RPMI8226 (cell line): ENCODE data around the gene TMEM119.

Experiments used
- DNase-seq: peaks from one replicate; pipeline ENCODE4 v3.0.0-alpha.2; 2015

TMEM119 gene

DNA sequence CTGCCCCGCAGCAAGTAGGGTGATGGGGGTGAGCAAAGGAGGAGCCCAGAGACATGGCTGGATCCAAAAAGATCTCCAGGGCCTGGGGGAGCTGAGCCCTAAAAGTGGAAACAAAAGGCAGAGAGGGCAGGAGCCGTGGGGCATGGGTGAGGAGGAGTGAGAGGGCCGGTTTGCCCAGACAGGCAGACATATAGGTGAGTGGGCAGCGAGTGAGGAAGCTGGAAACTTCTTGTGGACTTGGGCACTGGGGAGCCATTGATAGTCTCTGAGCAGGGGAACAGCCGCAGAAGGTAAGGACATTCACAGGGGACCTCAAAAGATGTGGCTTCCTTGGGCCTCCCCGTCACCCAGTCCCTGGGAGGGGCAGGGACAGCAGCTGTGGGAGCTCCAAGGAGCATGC is 16.8 kb upstream of the TMEM119 start:
- DNase-seq, result no peak

DNA sequence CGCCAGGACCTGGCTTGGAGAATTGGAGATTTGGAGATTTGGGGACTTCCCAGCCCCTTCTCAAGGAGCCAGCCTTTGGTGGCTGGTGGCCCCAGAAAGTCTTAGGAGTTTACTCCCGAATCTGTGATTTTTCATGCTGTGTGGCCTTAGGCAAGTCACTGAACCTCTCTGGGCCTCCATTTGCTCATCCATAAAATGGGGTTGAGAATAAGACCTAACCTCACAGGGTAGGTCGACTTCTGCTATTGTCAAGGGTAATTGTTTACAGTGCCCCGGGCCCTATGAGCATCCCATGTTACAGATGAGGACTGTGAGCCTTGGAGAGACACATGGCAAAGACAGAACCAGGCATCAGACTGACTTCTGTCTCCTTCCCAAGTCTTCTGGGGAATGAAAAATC is 16.2 kb upstream of the TMEM119 start:
- DNase-seq, result no peak

DNA sequence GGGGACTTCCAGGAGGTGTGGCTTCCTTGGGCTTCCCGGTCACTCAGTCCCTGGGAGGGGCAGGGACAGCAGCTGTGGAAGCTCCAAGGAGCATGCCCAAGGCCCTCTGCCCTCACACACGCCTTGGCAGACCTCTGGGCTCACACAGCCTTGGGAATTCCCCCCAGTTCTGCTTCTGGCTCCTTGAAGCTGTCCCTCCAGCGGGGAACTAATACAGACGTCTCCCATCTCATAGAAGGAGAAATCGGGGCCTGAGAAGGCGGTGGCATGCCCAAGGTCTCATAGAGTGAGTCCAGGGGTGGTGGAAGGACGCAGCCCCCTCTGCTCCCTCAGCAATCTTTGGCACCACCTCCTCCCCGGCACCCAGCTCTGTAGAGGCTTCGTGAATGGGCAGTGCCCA is 15.7 kb upstream of the TMEM119 start:
- no peak for DNase-seq

DNA sequence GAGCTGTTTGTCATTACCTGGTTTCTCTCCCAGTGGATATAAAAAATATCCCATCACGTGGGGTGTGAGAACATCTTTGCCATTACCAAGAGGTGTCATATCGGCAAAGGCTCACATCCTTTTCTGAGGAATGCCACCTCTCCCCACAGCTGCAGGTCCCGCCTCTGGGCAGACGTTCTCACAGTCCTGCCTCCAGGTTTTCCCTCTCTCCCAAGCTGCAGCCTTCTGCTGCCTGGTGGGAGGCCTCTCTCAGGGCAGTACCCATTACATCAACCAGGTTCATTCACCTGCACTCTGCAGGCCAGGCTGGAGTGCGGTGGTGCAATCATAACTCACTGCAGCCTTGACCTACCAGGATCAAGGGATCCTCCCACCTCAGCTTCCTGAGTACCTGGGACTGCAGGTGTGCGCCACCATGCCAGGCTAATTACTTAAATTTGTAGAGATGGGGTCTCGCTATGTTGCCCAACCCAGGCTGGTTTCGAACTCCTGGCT is 15.0 kb upstream of the TMEM119 start:
- DNase-seq, result no peak

DNA sequence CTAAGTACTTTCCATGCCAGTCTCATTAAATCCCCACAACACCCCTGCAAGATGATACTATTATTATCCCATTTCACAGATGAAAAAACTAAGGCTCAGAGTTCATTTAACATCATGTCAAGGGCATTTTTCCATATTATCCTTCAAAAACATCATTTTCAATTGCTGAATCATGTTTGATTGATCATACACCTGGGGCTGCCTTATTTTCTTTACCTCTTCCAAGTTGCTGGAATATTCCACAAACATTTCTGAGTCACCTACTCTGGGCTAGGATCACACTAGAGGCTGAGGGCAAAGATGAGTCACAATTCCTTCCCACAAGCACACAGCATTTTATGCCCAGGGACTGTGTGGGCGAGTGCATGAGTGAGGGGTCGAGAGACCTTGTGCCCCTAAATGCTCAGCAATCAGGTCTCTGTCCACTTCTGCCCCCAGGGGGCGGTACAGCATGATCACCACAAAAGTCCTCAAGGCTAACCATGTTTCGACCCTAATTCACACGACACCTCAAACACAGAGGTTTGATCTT is 14.1 kb upstream of the TMEM119 start:
- peak; percentile 33 for DNase-seq

DNA sequence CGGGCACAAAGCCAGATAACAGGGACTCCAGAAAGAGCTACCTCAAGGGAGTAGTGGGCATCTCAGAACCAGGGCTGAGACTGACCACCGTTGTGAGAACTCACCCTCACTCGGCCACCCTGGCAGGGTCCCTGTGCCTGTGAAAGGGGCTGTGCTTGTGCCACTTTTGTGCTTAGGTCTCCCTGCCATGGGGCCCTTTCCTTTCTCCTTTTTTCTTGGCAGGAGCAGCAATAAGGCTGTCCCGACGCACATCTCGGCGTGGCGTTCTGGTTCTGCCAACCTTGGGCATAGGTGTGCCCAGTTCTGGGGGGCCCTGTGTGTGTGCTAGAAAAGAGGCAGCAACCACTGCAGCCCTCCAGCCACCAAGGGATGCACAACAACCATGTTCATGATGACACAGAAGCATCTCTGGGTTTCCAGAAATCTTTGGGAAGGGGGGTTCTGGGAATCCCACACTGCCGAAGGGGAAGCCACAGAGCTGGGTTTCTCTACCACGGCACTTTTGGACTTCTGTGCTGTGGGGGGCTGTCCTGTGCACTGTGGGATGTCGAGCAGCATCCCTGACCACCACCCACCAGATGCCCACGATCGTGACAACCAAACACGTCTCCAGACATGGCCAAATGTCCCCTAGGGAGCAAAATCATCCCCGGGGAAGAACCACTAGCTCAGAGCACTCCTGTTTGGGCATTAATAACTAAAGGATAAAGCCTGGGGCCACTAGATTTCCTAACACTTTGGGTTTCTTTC is 13.1 kb upstream of the TMEM119 start:
- DNase-seq, result no peak

DNA sequence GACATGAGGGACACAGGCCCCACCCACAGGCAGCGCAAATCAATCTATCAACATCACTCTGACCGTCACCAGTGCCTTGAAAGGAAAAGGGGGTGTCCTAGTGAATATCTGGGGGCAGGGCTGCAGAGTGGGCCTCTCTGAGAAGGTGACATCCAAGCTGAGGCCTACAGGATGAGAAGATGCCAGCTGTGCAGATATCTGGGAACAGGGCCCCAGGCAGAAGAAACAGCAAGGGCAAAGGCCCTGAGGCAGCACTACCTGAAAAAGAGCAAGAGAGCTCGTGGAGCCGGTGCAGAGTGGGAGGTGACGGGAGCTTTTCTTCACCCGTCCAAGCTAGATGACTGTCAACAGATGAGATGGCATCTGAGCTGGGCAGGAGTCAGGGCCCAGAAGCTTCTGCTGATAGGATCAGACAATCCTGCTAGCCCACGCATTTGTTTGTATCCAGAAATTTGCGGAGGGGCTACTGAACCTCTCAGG is 12.5 kb upstream of the TMEM119 start:
- DNase-seq, result no peak

DNA sequence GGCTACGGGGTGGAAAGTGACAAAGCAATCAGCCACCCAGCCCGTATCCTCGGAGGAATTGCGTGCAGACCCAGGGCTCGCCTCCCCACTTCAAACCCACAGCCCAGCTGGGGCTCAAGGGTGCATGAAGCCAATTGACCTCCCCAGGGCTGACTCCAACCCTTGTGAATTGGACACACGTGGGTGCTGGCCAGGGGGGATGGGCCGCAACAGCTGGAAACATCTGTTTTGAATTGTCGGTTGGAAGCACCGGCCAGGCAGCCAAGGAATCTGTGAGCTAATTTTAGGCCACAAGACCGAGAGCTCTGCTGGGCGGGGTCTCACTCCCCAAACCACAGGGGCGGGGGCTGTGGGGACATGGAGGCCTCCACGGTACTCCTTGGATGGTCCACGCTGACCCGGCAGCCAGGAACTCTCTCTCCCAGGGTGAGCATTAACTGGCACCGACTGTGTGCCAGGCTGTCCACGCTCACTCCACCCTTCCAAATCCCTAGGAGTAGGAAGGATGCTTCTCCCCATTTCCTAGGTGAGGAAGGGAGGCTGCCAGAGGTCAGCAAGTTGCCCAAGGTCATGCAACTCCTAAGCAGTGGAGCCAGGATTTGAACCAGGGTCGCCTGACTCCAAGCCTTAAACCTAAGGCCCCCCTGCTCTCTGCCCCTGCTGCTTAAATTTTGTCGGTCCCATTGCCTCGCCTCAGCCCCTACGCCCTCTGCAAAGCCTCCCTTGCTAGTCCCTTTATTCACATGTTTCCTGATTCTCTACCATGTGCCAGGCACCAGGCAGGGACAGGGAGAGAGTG is 11.9 kb upstream of the TMEM119 start:
- no peak for DNase-seq

DNA sequence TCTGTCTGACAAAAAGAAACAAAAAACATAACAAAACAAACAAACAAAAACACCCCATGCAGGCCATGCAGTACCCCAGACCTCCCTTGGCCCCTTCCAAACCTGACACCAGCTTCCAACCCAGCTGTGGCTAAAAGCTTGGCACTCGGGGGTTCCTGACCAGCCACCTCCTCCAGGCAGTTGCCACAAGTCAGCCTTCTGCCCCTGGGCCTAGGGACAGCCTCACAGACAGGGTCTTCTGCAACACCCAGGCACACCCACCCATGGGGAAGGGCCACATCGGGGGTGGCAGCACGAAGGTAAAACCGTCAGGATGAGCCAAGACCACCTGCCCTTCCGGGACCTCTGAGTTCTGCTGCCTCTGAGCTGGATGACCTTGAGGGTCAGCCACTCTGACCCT is 10.7 kb upstream of the TMEM119 start:
- no peak for DNase-seq

DNA sequence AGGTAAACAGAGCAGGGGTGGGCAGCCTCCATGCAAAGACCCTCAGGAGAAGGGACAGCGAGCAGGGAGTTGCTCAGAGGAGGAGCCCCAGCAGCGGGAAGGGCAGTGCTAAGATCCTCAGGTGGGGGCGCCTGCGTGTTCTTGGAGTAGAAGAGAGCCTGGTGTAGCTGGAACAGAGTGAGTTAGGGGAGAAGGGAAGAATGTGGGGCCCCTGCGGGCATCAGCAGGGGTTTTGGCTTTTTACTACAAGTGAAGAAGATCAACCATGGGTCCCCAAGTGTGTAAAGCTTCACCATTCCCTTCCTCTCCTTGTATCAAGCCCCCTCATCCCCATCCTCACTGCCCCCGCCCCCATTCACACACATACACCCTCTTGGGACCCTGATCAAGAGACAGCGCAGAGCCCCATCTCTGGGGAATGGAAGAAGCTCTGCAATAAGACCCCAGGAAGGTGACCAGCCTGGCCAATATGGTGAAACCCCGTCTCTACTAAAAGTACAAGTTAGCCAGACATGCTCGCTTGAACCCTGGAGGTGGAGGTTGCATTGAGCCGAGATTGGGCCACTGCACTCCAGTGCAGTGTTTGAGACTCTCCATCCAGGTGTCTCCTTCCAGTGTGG is 10.2 kb upstream of the TMEM119 start:
- DNase-seq, result no peak

DNA sequence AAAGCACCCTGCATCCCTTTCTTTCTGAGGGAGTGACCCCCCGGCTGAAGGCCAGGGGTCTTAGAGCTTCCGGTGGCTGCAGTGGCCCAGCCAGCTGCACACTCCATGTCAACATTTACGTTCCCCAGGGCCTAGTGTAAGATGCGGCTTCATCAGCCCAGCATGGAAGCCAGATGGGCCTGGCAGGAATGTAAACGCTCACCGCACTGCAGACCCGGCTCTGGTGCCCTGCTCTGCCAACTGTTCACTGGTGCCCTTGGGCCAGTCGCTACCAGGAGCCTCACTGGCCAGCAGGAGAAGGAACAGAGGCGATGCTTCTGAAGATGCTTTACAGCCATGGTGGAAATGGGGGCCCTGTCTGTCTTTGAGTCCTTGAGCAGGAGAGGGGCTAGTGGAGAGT is 8.6 kb upstream of the TMEM119 start:
- no peak for DNase-seq

DNA sequence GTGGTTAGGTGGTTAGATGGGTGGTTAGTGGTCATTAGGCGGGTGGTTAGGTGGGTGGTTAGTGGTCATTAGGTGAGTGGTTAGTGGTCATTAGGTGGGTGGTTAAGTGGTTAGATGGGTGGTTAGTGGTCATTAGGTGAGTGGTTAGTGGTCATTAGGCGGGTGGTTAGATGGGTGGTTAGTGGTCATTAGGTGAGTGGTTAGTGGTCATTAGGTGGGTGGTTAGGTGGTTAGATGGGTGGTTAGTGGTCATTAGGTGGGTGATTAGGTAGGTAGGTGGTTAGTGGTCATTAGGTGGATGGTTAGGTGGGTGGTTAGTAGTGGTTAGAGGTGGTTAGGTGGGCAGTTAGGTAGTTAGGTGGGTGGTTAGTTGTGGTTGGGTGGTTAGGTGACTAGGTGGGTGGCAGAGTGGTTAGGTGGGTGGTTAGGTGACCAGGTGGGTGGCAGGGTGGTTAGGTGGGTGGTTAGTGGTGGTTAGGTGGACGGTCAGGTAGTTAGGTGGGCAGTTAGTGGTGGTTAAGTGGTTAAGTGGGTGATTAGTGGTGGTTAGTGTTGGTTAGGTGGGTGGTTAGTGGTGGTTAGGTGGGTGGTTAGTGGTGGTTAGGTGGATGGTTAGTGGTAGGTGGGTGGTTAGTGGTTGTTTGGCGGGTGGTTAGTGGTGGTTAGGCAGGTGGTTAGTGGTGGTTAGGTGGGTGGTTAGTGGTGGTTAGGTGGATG is 8.0 kb upstream of the TMEM119 start:
- DNase-seq, result no peak

DNA sequence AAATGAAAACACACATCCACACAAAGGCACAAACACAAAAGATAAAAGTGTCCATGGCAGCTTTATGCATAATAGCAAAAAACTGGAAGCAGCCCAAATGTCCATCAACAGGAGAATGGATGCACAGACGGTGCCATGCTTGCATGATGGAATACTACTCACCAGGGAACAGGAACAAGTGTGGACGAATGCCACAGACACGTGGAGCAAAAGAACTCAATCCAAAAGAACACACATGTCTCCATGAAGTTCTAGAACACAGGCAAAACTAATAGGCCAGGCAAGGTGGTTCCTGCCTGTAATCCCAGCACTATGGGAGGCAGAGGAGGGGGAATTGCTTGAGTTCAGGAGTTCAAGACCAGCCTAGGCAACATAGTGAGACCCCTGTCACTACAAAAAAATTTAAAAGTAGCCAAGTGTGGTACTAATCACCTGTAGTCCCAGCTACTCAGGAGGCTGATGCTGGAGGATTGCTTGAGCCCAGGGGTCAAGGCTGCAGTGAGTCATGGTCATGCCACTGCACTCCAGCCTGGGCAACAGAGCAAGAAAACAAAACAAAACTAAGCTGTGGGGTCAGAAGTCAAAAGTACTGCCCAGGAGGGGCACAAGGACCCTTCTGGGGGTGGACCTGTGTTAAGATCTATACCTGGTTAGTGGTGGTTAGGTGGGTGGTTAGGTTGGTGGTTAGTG is 7.3 kb upstream of the TMEM119 start:
- no peak for DNase-seq

DNA sequence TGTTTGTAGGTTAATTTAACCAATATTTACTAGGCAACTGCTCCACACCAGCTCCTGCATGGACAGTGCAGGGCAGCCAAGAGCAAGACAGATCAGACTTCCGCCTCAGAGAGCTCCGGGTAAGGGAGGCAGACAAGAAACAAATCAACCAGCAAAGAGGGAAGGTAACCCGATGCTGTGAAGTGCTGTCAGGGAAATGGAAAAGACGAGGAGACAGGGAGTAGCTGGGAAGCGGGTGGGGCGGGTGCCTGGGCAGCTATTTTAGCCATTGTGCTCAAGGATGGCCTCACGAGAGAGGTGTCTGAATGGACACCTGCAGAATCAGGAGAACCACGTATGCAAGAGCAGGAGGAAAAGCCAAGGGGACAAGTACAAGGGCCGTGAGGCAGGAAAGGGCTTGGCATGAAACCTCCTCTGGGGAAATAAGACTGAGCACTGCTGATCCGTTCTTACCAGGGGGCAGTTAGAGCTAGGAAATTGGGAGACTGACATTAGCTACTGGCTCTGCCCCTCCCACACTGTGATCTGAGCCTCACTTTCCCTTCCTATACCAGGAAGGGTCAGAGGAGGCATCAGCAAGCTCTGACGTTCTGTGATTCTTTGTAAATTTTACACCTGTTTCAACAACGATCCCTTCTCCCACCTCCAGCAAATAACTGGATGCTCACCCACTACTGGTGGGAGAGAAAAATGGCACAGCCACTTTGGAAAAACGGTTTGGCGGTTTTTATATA is 6.5 kb upstream of the TMEM119 start:
- DNase-seq, result no peak

DNA sequence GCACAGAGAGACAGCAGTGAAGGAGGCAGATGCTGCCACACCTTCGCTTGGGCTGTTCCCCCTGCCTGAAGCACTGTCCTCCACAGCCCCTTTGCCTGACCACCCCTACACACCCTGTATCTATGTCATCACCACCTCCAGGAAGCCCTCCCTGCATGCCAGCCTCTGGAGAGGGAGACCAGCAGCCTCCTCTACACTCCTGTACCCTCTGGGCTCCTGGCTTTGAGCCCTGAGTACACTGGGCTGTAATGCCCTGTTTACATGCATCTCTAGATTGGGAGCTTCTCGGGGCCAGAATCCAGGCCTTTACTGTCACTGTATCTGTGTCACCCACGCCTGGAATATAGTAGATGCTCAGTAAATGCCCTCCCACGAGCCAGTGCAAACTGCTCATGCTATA is 5.9 kb upstream of the TMEM119 start:
- DNase-seq, result no peak

DNA sequence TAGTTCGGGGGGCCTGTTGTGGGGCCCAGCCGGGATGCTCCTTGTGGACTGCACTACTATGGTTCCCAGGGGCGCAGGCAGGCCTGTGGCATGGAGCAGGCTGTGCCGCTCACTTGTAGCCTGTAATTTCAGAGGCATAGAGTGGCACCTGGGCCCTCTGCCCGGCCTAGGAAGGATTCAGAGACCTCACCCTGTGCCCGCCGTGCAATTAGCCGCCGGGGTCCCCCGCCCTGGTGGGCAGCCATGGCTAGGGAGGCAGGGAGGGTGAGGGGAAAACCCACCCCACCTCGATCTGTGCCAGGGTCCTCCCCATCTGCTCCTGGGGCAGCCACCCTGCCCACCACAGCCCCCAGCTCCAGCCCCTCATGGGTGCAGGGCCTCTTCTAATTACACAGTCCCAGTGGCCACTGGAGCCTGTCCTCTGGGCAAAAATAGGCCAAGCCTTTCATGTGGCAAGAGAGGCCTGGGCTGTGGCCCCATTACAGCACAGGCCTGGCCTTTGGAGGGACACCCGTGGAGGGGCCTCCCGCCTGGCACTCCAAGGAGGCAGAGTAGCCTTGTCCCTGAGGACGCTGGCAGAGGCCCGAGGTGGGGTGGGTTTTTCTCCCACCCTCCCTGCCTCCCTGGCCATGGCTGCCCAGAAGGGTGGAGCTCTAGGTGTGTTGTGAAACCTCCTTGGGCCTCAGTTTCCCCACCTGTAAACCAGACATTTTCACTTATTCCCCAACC is 5.3 kb upstream of the TMEM119 start:
- no peak for DNase-seq

DNA sequence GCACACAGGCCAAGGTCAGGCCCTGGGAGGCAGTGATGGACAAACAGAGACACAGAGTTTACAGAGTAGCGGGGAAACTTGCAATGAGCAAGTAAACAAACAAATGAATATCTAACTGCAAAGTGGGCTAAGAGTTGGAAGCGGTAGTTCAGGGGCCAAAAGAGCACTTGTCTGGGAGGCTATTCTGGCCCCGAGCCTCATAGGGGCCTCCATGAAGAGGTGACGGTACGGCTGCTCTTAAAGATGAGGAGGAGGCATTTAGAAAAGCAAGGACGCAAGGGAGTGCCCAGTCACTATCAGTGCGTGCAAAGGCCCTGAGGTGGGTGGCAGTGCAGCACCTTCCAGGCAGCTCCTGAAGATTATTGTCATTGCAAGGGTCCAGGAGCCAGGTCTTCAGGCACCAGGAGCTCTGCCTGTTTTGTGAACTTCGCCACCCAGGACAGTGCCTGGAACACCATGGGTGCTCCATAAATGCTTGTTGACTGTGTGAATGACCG is 4.4 kb upstream of the TMEM119 start:
- no peak for DNase-seq

DNA sequence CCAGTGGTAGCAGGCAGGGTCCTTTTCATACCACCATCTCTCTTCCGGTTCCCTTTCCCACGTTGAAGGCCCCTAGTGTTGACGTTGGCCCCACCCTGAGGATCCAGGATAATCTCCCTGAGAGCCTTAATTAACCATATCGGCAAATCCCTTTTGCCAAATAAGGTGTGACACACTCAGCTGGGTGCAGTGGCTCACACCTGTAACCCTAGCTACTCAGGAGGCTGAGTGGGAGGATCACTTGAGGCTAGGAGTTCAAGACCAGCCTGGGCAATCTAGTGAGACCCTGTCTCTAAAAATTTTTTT is 2.8 kb upstream of the TMEM119 start:
- DNase-seq, result no peak

DNA sequence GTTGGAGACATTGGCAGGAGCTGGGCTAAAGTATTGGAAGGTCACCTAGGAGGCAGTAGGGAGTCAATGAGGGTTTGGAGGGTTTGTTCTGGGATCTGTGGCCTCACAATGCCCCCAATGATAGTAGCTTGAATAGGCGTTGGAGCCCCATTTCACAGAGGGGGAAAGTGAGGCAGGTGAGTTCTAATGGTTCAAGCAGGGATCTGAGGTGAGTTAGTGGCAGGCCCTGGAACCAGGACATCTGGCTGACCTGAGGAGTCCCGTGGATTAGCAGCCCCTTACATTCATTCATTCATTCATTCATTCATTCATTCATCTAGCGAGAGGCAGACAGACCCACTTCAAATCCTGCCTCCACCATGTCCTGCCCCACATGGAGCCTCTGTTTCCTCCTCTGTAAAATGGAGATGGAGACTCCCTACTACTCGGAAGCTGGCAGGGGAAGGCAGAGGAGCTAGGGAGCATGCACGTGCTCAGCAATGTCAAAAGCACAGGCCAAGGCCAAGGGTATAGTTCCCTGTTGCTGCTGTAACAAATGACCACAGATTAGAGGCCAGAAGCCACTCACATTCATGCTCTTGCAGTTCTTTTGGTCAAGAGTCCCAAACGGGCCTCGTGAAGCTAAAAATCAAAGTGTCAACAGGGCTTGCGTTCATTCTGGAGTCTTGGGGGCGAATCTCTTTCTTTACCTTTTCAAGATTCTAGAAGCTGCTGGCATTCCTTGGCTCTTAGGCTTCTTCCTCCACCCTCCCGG is 2.2 kb upstream of the TMEM119 start:
- no peak for DNase-seq

DNA sequence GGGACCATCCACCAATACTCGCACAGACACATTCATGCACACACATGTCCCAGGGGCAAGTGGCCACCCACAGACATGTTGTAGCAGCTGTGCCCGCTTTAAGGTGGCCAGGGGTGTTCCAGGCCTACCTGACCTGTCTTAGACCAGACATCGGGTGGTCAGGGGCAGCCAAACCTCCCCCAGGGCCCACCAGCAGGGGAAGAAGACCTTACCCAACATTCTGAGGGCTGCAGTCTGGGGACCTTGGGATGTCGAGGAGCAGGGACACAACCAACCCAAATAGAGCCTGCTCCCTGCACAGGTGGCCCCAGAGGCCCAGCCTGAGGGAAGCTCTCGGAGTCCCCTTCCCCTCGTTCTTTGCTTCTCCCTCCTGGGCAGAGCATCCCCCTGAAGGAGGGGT is 1.7 kb upstream of the TMEM119 start:
- no peak for DNase-seq
